PFSK-1 (cell line): ENCODE results near the gene CFAP77.

ENCODE experiments used
- FOXP2 ChIP-seq: optimal IDR thresholded peaks from 2 replicates; pipeline ENCODE3; 2011; ENCODE audit warnings: borderline replicate concordance, control low read depth, inconsistent platforms; ENCODE audit not compliant: insufficient read depth; ENCODE audit errors: extremely low read length, extremely low read depth
- POLR2AphosphoS5 ChIP-seq: IDR thresholded peaks from 2 replicates; pipeline ENCODE4 v1.6.1; 2012; ENCODE audit warnings: low read depth, mild to moderate bottlenecking, control low read depth, low read length, moderate library complexity
- REST ChIP-seq, 2 experiments: IDR thresholded peaks; 2 replicates each; pipeline versions ENCODE4 v1.6.1 to v1.8.0; 2011 to 2012; ENCODE audit warnings: low read depth in 2 of 2, low read length in 2 of 2, control low read depth in 1 of 2, inconsistent platforms in 1 of 2, mild to moderate bottlenecking in 1 of 2, moderate library complexity in 1 of 2; ENCODE audit not compliant: insufficient read depth in 1 of 2
- SIN3A ChIP-seq: IDR thresholded peaks from 2 replicates; pipeline ENCODE4 v1.6.1; 2012; ENCODE audit warnings: mild to moderate bottlenecking, low read length, moderate library complexity, borderline replicate concordance; ENCODE audit not compliant: insufficient read depth
- TAF1 ChIP-seq: IDR thresholded peaks from 2 replicates; pipeline ENCODE4 v1.6.1; 2012; ENCODE audit warnings: low read length, control low read depth, borderline replicate concordance; ENCODE audit not compliant: insufficient read depth

CFAP77 gene

GRCh38 chr9:132497731-132498130 is 87.7 kb downstream of the CFAP77 start:
- TF ChIP-seq POLR2AphosphoS5 = no peak
- no peak for TF ChIP-seq SIN3A
- no peak for TF ChIP-seq FOXP2
- no peak for TF ChIP-seq TAF1
- no peak for TF ChIP-seq REST (IDR thresholded peaks at IDR 0.05; ENCODE audit: insufficient read depth in 1 of 2, low read depth in 2 of 2, low read length in 2 of 2)

DNA sequence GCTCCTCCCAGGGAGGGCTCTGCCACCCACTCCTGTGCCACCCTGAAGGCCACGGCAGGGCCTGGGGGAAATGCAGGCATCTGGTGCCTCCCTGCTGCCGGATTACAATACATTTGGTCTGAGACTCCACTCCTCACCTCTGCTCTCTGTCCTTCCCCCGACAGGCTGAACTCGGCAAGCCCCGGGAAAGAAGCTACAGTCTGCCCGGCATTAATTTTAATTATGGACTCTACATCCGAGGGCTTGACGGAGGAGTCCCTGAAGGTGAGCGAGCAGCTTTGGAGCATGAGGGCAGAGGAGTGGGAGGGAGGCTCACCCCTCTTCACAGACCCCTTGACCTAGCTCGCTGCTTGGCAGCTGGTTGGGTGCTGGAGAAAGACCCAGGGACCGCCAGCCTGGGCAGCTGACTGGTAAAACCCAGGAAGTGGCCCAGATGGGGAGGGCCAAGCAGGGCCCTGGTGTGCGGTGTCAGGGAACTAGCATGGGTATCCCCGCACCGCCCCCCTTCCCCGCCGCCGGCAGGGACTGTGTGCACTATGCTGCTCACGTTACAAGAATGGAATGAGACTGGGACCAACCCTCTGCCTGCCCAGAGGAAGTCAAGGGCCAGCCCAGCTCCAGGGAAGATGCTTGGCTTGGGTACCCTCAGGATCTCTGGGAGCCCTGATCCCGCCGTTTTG is 88.7 kb downstream of the CFAP77 start:
- TF ChIP-seq REST (IDR thresholded peaks at IDR 0.05; ENCODE audit: insufficient read depth in 1 of 2, low read depth in 2 of 2, low read length in 2 of 2) = no peak
- no peak for TF ChIP-seq FOXP2

DNA sequence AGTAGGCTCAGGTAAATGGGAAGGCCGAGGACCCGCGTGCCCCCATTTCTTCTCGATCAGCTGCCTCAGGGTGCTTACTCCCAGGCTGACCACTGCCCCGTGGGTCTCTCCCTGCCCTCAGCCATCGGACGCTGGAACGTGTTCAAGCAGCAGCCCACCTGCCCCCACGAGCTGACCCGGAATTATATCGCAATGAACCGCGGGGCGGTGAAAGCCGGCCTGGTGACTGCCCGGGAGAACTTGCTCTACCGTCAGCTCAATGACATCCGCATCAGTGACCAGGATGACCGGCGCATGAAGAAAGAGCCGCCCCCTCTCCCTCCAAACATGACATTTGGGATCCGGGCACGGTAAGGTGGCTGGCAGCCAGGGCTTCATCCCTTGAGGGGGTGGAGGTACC is 89.2 kb downstream of the CFAP77 start:
- TF ChIP-seq POLR2AphosphoS5 = no peak
- TF ChIP-seq FOXP2 = no peak
- TF ChIP-seq SIN3A = no peak
- TF ChIP-seq TAF1 = no peak
- no peak for TF ChIP-seq REST (IDR thresholded peaks at IDR 0.05; ENCODE audit: insufficient read depth in 1 of 2, low read depth in 2 of 2, low read length in 2 of 2)

GRCh38 chr9:132500193-132500592 is 90.2 kb downstream of the CFAP77 start:
- TF ChIP-seq REST (IDR thresholded peaks at IDR 0.05; ENCODE audit: insufficient read depth in 1 of 2, low read depth in 2 of 2, low read length in 2 of 2) (no peak), POLR2AphosphoS5 (no peak), FOXP2 (no peak), SIN3A (no peak), TAF1 (no peak)

GRCh38 chr9:132502480-132502879 is 92.5 kb downstream of the CFAP77 start:
- TF ChIP-seq TAF1 (no peak), SIN3A (no peak), REST (IDR thresholded peaks at IDR 0.05; ENCODE audit: insufficient read depth in 1 of 2, low read depth in 2 of 2, low read length in 2 of 2) (no peak), POLR2AphosphoS5 (no peak)
